Endodermal cell (in vitro differentiated cells): ENCODE data around the gene DDX10. TPM values are rescaled to one million over a fixed set of nuclear protein-coding genes. Genes with fewer than 3 reads are reported as not detected.

Source experiments
- DNase-seq: peaks from one replicate; pipeline ENCODE4 v3.0.0-alpha.2; 2017
- H3K27ac ChIP-seq: 2 replicates; pipeline ENCODE4 v1.5.1; 2013; ENCODE audit warnings: mild to moderate bottlenecking, low read depth, low read length, moderate library complexity
- H3K27me3 ChIP-seq: 2 replicates; pipeline ENCODE4 v1.6.1; 2013; ENCODE audit warnings: mild to moderate bottlenecking, low read length, moderate library complexity; ENCODE audit not compliant: insufficient read depth, control insufficient read depth, poor library complexity, severe bottlenecking
- H3K36me3 ChIP-seq: 2 replicates; pipeline ENCODE4 v1.7.0; 2013; ENCODE audit warnings: mild to moderate bottlenecking, low read length, moderate library complexity; ENCODE audit not compliant: control insufficient read depth, insufficient read depth
- H3K4me1 ChIP-seq: one replicate; pipeline ENCODE4 v1.7.0; 2013; ENCODE audit warnings: low read length; ENCODE audit not compliant: control insufficient read depth, insufficient read depth
- H3K4me3 ChIP-seq: 2 replicates; pipeline ENCODE4 v1.5.1; 2013; ENCODE audit warnings: mild to moderate bottlenecking, low read length, moderate library complexity
- H3K9ac ChIP-seq: 2 replicates; pipeline ENCODE4 v1.6.1; 2013; ENCODE audit warnings: mild to moderate bottlenecking, low read length, moderate library complexity; ENCODE audit not compliant: poor library complexity, severe bottlenecking; ENCODE audit errors: extremely low read depth
- H3K9me3 ChIP-seq: 2 replicates; pipeline ENCODE4 v1.6.1; 2013; ENCODE audit warnings: mild to moderate bottlenecking, low read length, moderate library complexity; ENCODE audit not compliant: control insufficient read depth
- H3K27ac Mint-ChIP-seq: 2 replicates; pipeline ENCODE4 v1.8.0; 2020; ENCODE audit warnings: mixed read lengths
- H3K27me3 Mint-ChIP-seq: 2 replicates; pipeline ENCODE4 v1.8.0; 2021; ENCODE audit warnings: mild to moderate bottlenecking, mixed read lengths; ENCODE audit not compliant: insufficient read depth
- H3K36me3 Mint-ChIP-seq: 2 replicates; pipeline ENCODE4 v1.8.0; 2020; ENCODE audit warnings: low read depth, mixed read lengths
- H3K4me1 Mint-ChIP-seq: 2 replicates; pipeline ENCODE4 v1.8.0; 2020; ENCODE audit warnings: mixed read lengths
- H3K4me3 Mint-ChIP-seq: 2 replicates; pipeline ENCODE4 v1.8.0; 2020; ENCODE audit warnings: mild to moderate bottlenecking, moderate library complexity, mixed read lengths
- H3K9me3 Mint-ChIP-seq: 2 replicates; pipeline ENCODE4 v1.8.0; 2020; ENCODE audit warnings: mild to moderate bottlenecking, mixed read lengths
- CTCF ChIP-seq: fragments of 200-600 bp; sonication (generic); conservative IDR thresholded peaks from 2 replicates; pipeline ENCODE4 v1.5.0; 2021; ENCODE audit warnings: antibody characterized with exemption, mild to moderate bottlenecking
- WGBS, 2 experiments: methylation state at CpG; one replicate each; pipeline versions ENCODE4 v1.1.5 to v1.1.7; 2013; ENCODE audit warnings: missing lambda C conversion rate in 2 of 2, mixed read lengths in 1 of 2; ENCODE audit not compliant: insufficient coverage in 1 of 2, insufficient read length in 1 of 2; 5-methylcytosine and 5-hydroxymethylcytosine counted together
- total RNA-seq, 2 donors: library from RNA; stranded (reverse); fragmentation: NEBNext Ultra II Directional in 1 of 2; extraction: Animal tissue kit (Norgen Biotek cat#: 25700) in 1 of 2; gene quantifications; 2 replicates in 1 of 2; 3 replicates in 1 of 2; pipeline ENCODE4 v1.2.1, GENCODE V29; 2021

Gene DDX10
- total RNA-seq, 2 donors from 2014 or later = 31.1 to 32.7 TPM

GRCh38 chr11:108895579-108896480 lies 231.0 kb downstream of the DDX10 start:
- Mint-ChIP-seq H3K27me3 (no peaks in the 10 kb centered on the region), H3K4me1 (peaks cover 24% of the 10 kb centered on the region), H3K36me3 (peaks cover 12% of the 10 kb centered on the region), H3K27ac (no peak overlapping the region), H3K9me3 (peaks cover 16% of the 10 kb centered on the region), H3K4me3 (no peak overlapping the region)
- no peak overlapping the region for H3K27ac ChIP-seq
- TF ChIP-seq CTCF = no peak
- H3K9me3 ChIP-seq = peaks cover 24% of the 10 kb centered on the region
- H3K9ac ChIP-seq = no peak overlapping the region
- 79 to 83% methylated on average over 4 to 7 of the region's 8 CpGs for WGBS, 2 experiments
- no peak overlapping the region for H3K4me3 ChIP-seq
- H3K27me3 ChIP-seq = no peaks in the 10 kb centered on the region
- no peaks in the 10 kb centered on the region for H3K36me3 ChIP-seq
- H3K4me1 ChIP-seq = no peaks in the 10 kb centered on the region
- DNase-seq = no peak

DNA sequence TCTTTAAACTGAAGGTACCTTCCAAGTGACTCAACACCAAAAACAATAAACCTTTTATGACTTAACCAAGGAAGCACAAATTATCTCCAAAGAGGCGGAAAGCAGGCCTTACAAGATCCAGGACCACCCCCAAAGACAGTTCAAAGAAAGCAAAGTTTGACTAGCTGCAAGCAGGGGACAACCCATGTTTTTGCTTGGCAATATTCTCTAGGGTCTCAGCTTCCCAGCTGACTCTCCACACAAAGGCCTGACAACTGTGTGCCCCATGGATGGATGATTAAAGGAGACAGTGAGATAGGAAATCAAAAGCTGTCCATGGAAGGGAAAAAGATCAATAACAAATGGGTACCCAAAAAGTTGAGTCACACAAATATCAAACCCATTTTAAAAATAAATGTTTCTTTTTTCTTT lies 232.2 kb downstream of the DDX10 start:
- no peaks in the 10 kb centered on the region for H3K27me3 Mint-ChIP-seq
- DNase-seq = no peak
- Histone ChIP-seq H3K36me3 (no peaks in the 10 kb centered on the region), H3K27ac (no peak overlapping the region), H3K9ac (no peak overlapping the region), H3K9me3 (peaks cover 24% of the 10 kb centered on the region), H3K27me3 (no peaks in the 10 kb centered on the region), H3K4me3 (peak overlapping the region; percentile 33), H3K4me1 (no peaks in the 10 kb centered on the region)
- 87% methylated on average over 1 of the region's 1 CpG; no CpG with 5 or more reads in 1 of the 2 experiments for WGBS, 2 experiments
- H3K9me3 Mint-ChIP-seq = peaks cover 16% of the 10 kb centered on the region
- H3K36me3 Mint-ChIP-seq = peaks cover 12% of the 10 kb centered on the region
- TF ChIP-seq CTCF = no peak
- H3K4me3 Mint-ChIP-seq = no peak overlapping the region
- peaks cover 16% of the 10 kb centered on the region for H3K4me1 Mint-ChIP-seq
- no peak overlapping the region for H3K27ac Mint-ChIP-seq

DNA sequence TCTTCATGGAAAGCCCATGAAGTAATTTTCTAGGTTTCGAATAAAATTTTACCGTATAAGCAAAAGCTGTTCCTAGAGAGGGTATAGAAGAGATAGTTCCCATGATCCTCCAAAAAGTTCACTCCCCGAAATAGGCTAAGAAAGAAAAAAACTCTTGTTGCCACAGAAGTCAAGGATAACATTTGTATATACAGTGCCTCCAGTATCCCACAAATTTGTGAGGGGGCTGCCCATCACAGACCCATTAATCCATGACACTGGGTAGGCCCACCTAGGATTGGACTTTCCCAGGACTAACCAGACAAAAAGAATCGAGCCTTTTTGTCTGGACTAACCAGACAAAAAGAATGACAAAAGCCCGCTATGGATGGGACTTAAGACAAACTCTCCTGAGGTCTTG lies 233.0 kb downstream of the DDX10 start:
- H3K27me3 Mint-ChIP-seq = no peaks in the 10 kb centered on the region
- H3K36me3 Mint-ChIP-seq = peaks cover 12% of the 10 kb centered on the region
- H3K27ac Mint-ChIP-seq = no peak overlapping the region
- Histone ChIP-seq H3K27me3 (no peaks in the 10 kb centered on the region), H3K36me3 (no peaks in the 10 kb centered on the region), H3K4me1 (no peaks in the 10 kb centered on the region), H3K9me3 (peaks cover 24% of the 10 kb centered on the region), H3K27ac (no peak overlapping the region), H3K4me3 (no peak overlapping the region), H3K9ac (no peak overlapping the region)
- peaks cover 16% of the 10 kb centered on the region for H3K9me3 Mint-ChIP-seq
- peaks cover 16% of the 10 kb centered on the region for H3K4me1 Mint-ChIP-seq
- no peak for DNase-seq
- WGBS, 2 experiments = 92 to 93% methylated on average over 3 to 5 of the region's 5 CpGs
- no peak for TF ChIP-seq CTCF
- H3K4me3 Mint-ChIP-seq = no peak overlapping the region
